ENCODE measurements around the gene AJM1. TPM values are rescaled to one million over a fixed set of nuclear protein-coding genes. Genes with fewer than 3 reads are reported as not detected.
"Not testable (repeated sequence)": the region's sequence is repeated elsewhere in the genome, so short reads cannot be mapped to it uniquely, and the experiment has no call there.

AJM1 gene
- total RNA-seq, 4 donors from 2014 or later = 2.5 to 10.9 (median 5.7) TPM

DNA sequence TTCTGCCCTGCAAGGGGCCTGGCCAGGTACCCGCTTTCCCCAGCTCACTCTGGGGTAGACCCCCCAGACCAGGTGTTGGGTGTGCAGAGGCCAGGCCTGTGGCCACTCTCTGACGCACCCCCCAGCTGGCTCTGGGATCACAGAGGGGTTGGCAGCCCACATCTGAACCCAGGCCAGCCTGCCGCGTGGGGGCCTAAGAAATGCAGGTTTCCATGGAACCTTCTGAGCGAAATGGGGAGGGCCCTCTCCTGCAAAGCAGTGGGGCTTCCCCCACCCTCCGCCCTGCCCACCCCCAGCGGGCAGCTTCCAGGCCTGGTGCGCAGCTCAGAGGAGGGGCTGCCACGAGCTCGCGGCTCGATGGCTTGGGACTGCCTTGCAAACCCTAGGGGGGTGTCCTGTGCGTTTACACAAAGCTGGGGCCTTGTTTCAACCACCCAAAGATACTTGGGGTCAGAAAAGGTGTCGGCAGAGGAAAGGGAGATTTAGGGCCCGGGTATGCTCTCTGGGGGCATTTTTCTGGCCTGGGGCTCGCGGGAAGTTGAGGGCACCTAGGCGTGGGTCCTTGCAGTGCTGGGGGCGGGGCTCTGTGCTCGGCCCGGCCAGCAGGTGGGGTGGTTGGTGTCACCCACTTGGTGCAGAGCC is 1.0 kb downstream of the AJM1 start:
- not testable (repeated sequence) for ATAC-seq, H3K9me3 ChIP-seq
- peak overlapping the region in 1 of 2 donors; percentile 53 for H3K4me3 ChIP-seq
- WGBS, 2 donors (ENCODE audit: low coverage in 1 of 2) = 4% methylated on average over 4 of the region's 21 CpGs; no CpG with 5 or more reads in 1 of the 2 donors
- peaks cover 59% of the 10 kb centered on the region for H3K27me3 ChIP-seq
- peaks cover 0 to 28% of the 10 kb centered on the region in 2 donors for H3K36me3 ChIP-seq
- H3K4me1 ChIP-seq = peaks cover 0 to 77% (median 44%) of the 10 kb centered on the region in 3 donors
- peak overlapping the region in 2 of 4 donors; percentile 46 to 66 for H3K27ac ChIP-seq

DNA sequence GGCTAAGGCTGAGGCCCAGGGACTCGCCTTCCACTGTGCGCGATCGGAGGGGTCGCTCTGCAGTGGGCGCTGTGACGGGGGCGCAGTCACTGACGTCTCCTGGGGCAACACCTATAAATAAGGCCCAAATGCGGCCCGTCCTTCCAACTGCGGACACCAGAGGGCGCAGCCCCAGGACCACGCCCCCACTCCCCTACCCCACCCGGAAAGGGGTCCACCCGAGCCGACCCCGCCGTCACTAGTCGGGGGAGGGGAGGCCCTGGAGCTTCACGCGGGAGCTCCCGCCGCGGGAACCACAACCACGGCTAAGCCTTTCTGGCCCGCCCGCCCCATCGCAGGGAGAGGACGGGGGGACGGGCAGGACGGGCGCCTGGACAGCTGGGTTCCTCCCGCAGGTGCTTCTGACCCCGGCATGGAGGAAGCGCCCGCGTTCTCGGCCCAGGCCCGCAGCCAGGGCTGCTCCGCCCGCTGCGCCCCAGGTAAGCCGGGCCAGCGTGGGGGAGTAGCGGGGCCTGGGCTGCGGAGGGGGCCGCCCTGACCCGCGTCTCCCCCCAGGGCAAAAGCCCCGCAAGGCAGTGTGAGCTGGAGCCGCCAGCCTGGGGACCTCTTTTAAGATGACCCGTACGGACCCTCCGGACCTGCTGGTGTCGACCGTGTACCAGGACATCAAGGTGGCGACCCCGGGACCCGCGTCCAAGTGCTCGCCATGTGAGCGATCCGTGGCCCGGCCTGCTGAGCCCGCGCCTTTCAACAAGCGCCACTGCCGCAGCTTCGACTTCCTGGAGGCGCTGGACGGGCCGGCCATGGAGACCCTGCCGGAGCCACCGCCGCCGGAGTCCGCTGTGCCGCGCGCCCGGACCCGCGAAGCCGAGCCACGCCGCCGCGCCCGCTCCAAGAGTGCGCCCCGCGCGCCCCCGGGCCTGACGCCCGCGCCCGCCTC is 1.8 kb downstream of the AJM1 start:
- H3K4me3 ChIP-seq = peak overlapping the region in 1 of 2 donors; percentile 22
- ATAC-seq, H3K9me3 ChIP-seq: not testable (repeated sequence)
- peaks cover 0 to 20% of the 10 kb centered on the region in 2 donors for H3K36me3 ChIP-seq
- H3K27me3 ChIP-seq = peaks cover 61% of the 10 kb centered on the region
- peak overlapping the region in 1 of 4 donors; percentile 46 for H3K27ac ChIP-seq
- WGBS, 2 donors (ENCODE audit: low coverage in 1 of 2) = 17% methylated on average over 7 of the region's 99 CpGs; no CpG with 5 or more reads in 1 of the 2 donors
- H3K4me1 ChIP-seq = peaks cover 0 to 81% (median 44%) of the 10 kb centered on the region in 3 donors
- peak in 3 of 4 experiments; percentile 56 to 82 (median 61) for TF ChIP-seq CTCF (IDR thresholded peaks at IDR 0.05)

GRCh38 chr9:136844761-136845464 is 2.6 kb downstream of the AJM1 start:
- Histone ChIP-seq H3K36me3 (peaks cover 0 to 11% of the 10 kb centered on the region in 2 donors), H3K27ac (no peak overlapping the region), H3K9me3 (no peaks in the 10 kb centered on the region), H3K27me3 (peaks cover 61% of the 10 kb centered on the region), H3K4me3 (no peak overlapping the region), H3K4me1 (peaks cover 0 to 86% (median 47%) of the 10 kb centered on the region in 3 donors)
- ATAC-seq = no peak
- TF ChIP-seq CTCF (IDR thresholded peaks at IDR 0.05) = no peak
- TF ChIP-seq POLR2AphosphoS5 (IDR thresholded peaks at IDR 0.05) = no peak
- no peak for TF ChIP-seq EP300 (IDR thresholded peaks at IDR 0.05)
- no peak for TF ChIP-seq POLR2A (IDR thresholded peaks at IDR 0.05)
- WGBS, 2 donors (ENCODE audit: low coverage in 1 of 2) = no CpG with 5 or more reads among the region's 88 CpGs

- peaks cover 0 to 7% of the 10 kb centered on the region in 2 donors for H3K36me3 ChIP-seq
- H3K4me1 ChIP-seq = peaks cover 0 to 90% (median 53%) of the 10 kb centered on the region in 3 donors
- no peak for ATAC-seq
- 30% methylated on average over 3 of the region's 102 CpGs; no CpG with 5 or more reads in 1 of the 2 donors for WGBS, 2 donors (ENCODE audit: low coverage in 1 of 2)
- H3K27ac ChIP-seq = no peak overlapping the region
- peaks cover 61% of the 10 kb centered on the region for H3K27me3 ChIP-seq
- no peak overlapping the region for H3K4me3 ChIP-seq
- no peak for TF ChIP-seq POLR2A (IDR thresholded peaks at IDR 0.05)
- TF ChIP-seq CTCF (IDR thresholded peaks at IDR 0.05) = no peak
- no peak for TF ChIP-seq POLR2AphosphoS5 (IDR thresholded peaks at IDR 0.05)
- no peak for TF ChIP-seq EP300 (IDR thresholded peaks at IDR 0.05)
- no peaks in the 10 kb centered on the region for H3K9me3 ChIP-seq
Observed at GRCh38 chr9:136845465-136846260, 3.4 kb downstream of the AJM1 start.

All from gastroesophageal sphincter (tissue), 4 donors.